Measurements from ENCODE around the gene RGS14. TPM values are rescaled to one million over a fixed set of nuclear protein-coding genes. Genes with fewer than 3 reads are reported as not detected.

The RGS14 gene
- total RNA-seq, 2 donors from 2014 or later: 3.7 to 4.7 TPM

GRCh38 chr5:177388521-177389052 is 30.9 kb downstream of the RGS14 start:
- intact Hi-C loops (cut with DNase I): loop anchor here in 1 of 2 donors (5.0 kb wide), 1 partner anchor 114 kb away; no protein-coding TSS in a partner anchor
- ATAC-seq (no peak), DNase-seq (no peak)

- DNase-seq (no peak), ATAC-seq (peak in 1 of 2 donors; percentile 46)
- intact Hi-C loops (cut with DNase I): loop anchor here (1.0 to 10.0 kb wide), 5 partner anchors 63 to 675 kb away; no protein-coding TSS in a partner anchor
These were observed 31.8 kb downstream of the RGS14 start for GRCh38 chr5:177389241-177390169.

- peak; percentile 78 for DNase-seq
- peak; percentile 85 to 88 for ATAC-seq
- intact Hi-C loops (cut with DNase I): loop anchor here (1.0 to 10.0 kb wide), 4 partner anchors 62 to 674 kb away; no protein-coding TSS in a partner anchor
These were observed 32.9 kb downstream of the RGS14 start for GRCh38 chr5:177390363-177391300.

- no peak for DNase-seq
- intact Hi-C loops (cut with DNase I): loop anchor here (5.0 to 10.0 kb wide), 2 partner anchors 60 to 672 kb away; no protein-coding TSS in a partner anchor
- ATAC-seq: no peak
These were observed 35.0 kb downstream of the RGS14 start for GRCh38 chr5:177392765-177393164.

GRCh38 chr5:177393206-177393765 is 35.6 kb downstream of the RGS14 start:
- DNase-seq: no peak
- intact Hi-C loops (cut with DNase I): loop anchor here (5.0 to 10.0 kb wide), 2 partner anchors 59 to 672 kb away; no protein-coding TSS in a partner anchor
- ATAC-seq: no peak

GRCh38 chr5:177393990-177394389 is 36.3 kb downstream of the RGS14 start:
- intact Hi-C loops (cut with DNase I): loop anchor here (5.0 to 10.0 kb wide), 2 partner anchors 58 to 671 kb away; no protein-coding TSS in a partner anchor
- ATAC-seq: no peak
- no peak for DNase-seq

GRCh38 chr5:177396078-177396477 is 38.4 kb downstream of the RGS14 start:
- no peak for ATAC-seq
- no peak for DNase-seq
- intact Hi-C loops (cut with DNase I): loop anchor here in 1 of 2 donors (10.0 kb wide), 1 partner anchor 669 kb away; no protein-coding TSS in a partner anchor

- ATAC-seq (no peak), DNase-seq (no peak)
- intact Hi-C loops (cut with DNase I): loop anchor here in 1 of 2 donors (10.0 kb wide), 1 partner anchor 668 kb away; no protein-coding TSS in a partner anchor
These were observed 39.1 kb downstream of the RGS14 start for GRCh38 chr5:177396807-177397206.

- no peak for DNase-seq
- intact Hi-C loops (cut with DNase I): loop anchor here in 1 of 2 donors (10.0 kb wide), 1 partner anchor 667 kb away; no protein-coding TSS in a partner anchor
- ATAC-seq: no peak
These were observed 40.2 kb downstream of the RGS14 start for GRCh38 chr5:177397875-177398390.

GRCh38 chr5:177399997-177400868 is 42.5 kb downstream of the RGS14 start, which contains the start of gene PFN3:
Gene PFN3 (minus strand): TSS chr5:177400661. CDS start chr5:177400576, 85 bp downstream.
- ATAC-seq (no peak), DNase-seq (peak; percentile 45)
- intact Hi-C loops (cut with DNase I): loop anchor here in 1 of 2 donors (10.0 kb wide), 1 partner anchor 665 kb away; no protein-coding TSS in a partner anchor

GRCh38 chr5:177402271-177403043 is 44.7 kb downstream of the RGS14 start:
- peak in 1 of 2 donors; percentile 51 for ATAC-seq

GRCh38 chr5:177403102-177403791 is 45.5 kb downstream of the RGS14 start:
- DNase-seq (no peak), ATAC-seq (peak; percentile 5 to 14)
- intact Hi-C loops (cut with DNase I): loop anchor here in 1 of 2 donors (1.0 kb wide), 1 partner anchor 51 kb away; no protein-coding TSS in a partner anchor

More at GRCh38 chr5:177402271-177403043, 44.7 kb downstream of the RGS14 start:
- DNase-seq: peak; percentile 51
- intact Hi-C loops (cut with DNase I): loop anchor here in 1 of 2 donors (1.0 kb wide), 1 partner anchor 52 kb away; no protein-coding TSS in a partner anchor

- DNase-seq: peak; percentile 91
- ATAC-seq: peak; percentile 92 to 95
- intact Hi-C loops (cut with DNase I): loop anchor here in 1 of 2 donors (1.0 kb wide), 1 partner anchor 50 kb away; no protein-coding TSS in a partner anchor
These were observed 46.3 kb downstream of the RGS14 start for GRCh38 chr5:177403792-177404640.

GRCh38 chr5:177404641-177405179 is 47.0 kb downstream of the RGS14 start:
- intact Hi-C loops (cut with DNase I): loop anchor here in 1 of 2 donors (5.0 kb wide), 1 partner anchor 48 kb away; no protein-coding TSS in a partner anchor
- DNase-seq (no peak), ATAC-seq (no peak)
